GM12878 (cell line): ENCODE data around the gene STEAP1. TPM values are rescaled to one million over a fixed set of nuclear protein-coding genes. Genes with fewer than 3 reads are reported as not detected.
"Not testable (repeated sequence)": the region's sequence is repeated elsewhere in the genome, so short reads cannot be mapped to it uniquely, and the experiment has no call there.

Experiments used
- ATAC-seq: fragments of 200-7000 bp; cut with Tn5 transposase; 3 replicates; pipeline ENCODE4 v1.9.1; 2020; ENCODE audit warnings: mild to moderate bottlenecking, moderate library complexity
- BruUV-seq: library from RNA; stranded (reverse); fragments of 400-500 nt; replicated peaks from 2 replicates; lab custom pipeline; 2021; lab: Mats Ljungman, UMichigan
- CTCF ChIA-PET: fragments of 300-600 bp; sonication (Branson Sonifier 250); formaldehyde crosslinking; extraction: SDS; loops from one replicate; lab custom pipeline; 2021; ENCODE audit warnings: inconsistent platforms; lab: Yijun Ruan, JAX
- POLR2A ChIA-PET: fragments of 350-600 bp; formaldehyde crosslinking; extraction: SDS; loops from one replicate; lab custom pipeline; 2021; ENCODE audit warnings: inconsistent platforms; lab: Charles Lee
- RAD21 ChIA-PET: fragments of 300-600 bp; sonication (Branson Sonifier 250); formaldehyde crosslinking; loops from one replicate; lab custom pipeline; 2023; ENCODE audit warnings: antibody characterized with exemption; ENCODE audit not compliant: unreplicated experiment; lab: Charles Lee
- SMC1A ChIA-PET: fragments of 300-600 bp; sonication (Branson Sonifier 250); formaldehyde crosslinking; loops from one replicate; lab custom pipeline; 2023; ENCODE audit not compliant: unreplicated experiment, uncharacterized antibody; lab: Charles Lee
- DNase-seq: peaks from one replicate; pipeline ENCODE4 v3.0.0-alpha.2; 2011; ENCODE audit warnings: low read depth, low spot score
- FAIRE-seq: peaks from 3 replicates; lab custom pipeline; 2011; peaks lifted over from hg19 to GRCh38; lab: Jason Lieb, UNC
- H2AFZ ChIP-seq: 2 replicates; pipeline ENCODE4 v1.6.0; 2011; ENCODE audit warnings: low read depth, low read length, control low read depth; ENCODE audit not compliant: control insufficient read depth
- H3K27ac ChIP-seq: 2 replicates; pipeline ENCODE4 v1.5.1; 2011; ENCODE audit warnings: control low read depth; ENCODE audit not compliant: control insufficient read depth, insufficient read depth
- H3K27me3 ChIP-seq, 2 experiments: replicated peaks in 1 of 2; 2 replicates each; pipeline versions ENCODE4 v1.6.0 to v1.6.1; 2011; ENCODE audit warnings: low read length in 1 of 2; ENCODE audit not compliant: control insufficient read depth in 2 of 2, insufficient read depth in 2 of 2
- H3K36me3 ChIP-seq, 2 experiments: 2 replicates each; pipeline ENCODE4 v1.5.1; 2011; ENCODE audit warnings: low read length in 1 of 2; ENCODE audit not compliant: control insufficient read depth in 2 of 2, insufficient read depth in 2 of 2
- H3K4me1 ChIP-seq: 2 replicates; pipeline ENCODE4 v1.6.1; 2011; ENCODE audit warnings: mild to moderate bottlenecking, low read length, moderate library complexity, mixed read lengths; ENCODE audit not compliant: control insufficient read depth, insufficient read depth
- H3K4me2 ChIP-seq: 2 replicates; pipeline ENCODE4 v1.6.0; 2011; ENCODE audit warnings: control low read depth; ENCODE audit not compliant: control insufficient read depth, insufficient read depth
- H3K4me3 ChIP-seq: fragments of 200-600 bp; sonication (generic); 2 replicates; pipeline ENCODE4 v1.5.1; 2016
- H3K79me2 ChIP-seq: 2 replicates; pipeline ENCODE4 v1.6.0; 2011; ENCODE audit warnings: low read length; ENCODE audit not compliant: control insufficient read depth, insufficient read depth
- H3K9ac ChIP-seq: 2 replicates; pipeline ENCODE4 v1.8.0; 2011; ENCODE audit warnings: low read length, control low read depth, mixed read lengths; ENCODE audit not compliant: control insufficient read depth, insufficient read depth
- H3K9me3 ChIP-seq: replicated peaks from 3 replicates; pipeline ENCODE4 v1.5.1; 2011; ENCODE audit warnings: mild to moderate bottlenecking, low read length; ENCODE audit not compliant: control insufficient read depth, insufficient read depth
- H4K20me1 ChIP-seq: 2 replicates; pipeline ENCODE4 v1.6.0; 2011; ENCODE audit not compliant: control insufficient read depth, insufficient read depth
- WGBS: methylation state at CpG from one replicate; pipeline ENCODE4 v1.1.6; 2016; ENCODE audit warnings: low lambda C conversion rate; ENCODE audit not compliant: insufficient replicate concordance, insufficient coverage; ENCODE audit errors: missing lambda C conversion rate; 5-methylcytosine and 5-hydroxymethylcytosine counted together
- in situ Hi-C: fragments of 300-500 bp; cut with MboI; formaldehyde crosslinking; loops from 9 replicates; pipeline ENCODE4 v1.14.3; 2018; ENCODE audit warnings: mixed read lengths
- intact Hi-C: fragments of 100-400 bp; cut with micrococcal nuclease; formaldehyde crosslinking; loops from one replicate; pipeline ENCODE4 v1.14.2; 2022; ENCODE audit not compliant: unreplicated experiment
- polyA plus RNA-seq, 11 experiments: library from polyadenylated mRNA; depleted of rRNA in 4 of 11; unstranded in 6 of 11; stranded (reverse) in 5 of 11; fragments of >200 nt; fragmentation: Nextera tagmentation in 4 of 11; fragmentation: Illumina TruSeq in 1 of 11; extraction: Ambion mirVana in 4 of 11; extraction: Trizol in 1 of 11; gene quantifications; 1 replicate in 1 of 11; 2 replicates in 10 of 11; pipeline versions ENCODE4 v1.2.1 to v1.2.3, GENCODE V29; 2011 to 2016; ENCODE audit warnings: inconsistent platforms in 2 of 11, missing spikeins in 2 of 11, low read depth in 1 of 11
- total RNA-seq, 4 experiments: library from RNA; depleted of rRNA in 3 of 4; stranded (reverse); fragments of >200 nt in 3 of 4; fragmentation: Illumina TruSeq in 1 of 4; extraction: Trizol in 1 of 4; gene quantifications; 2 replicates each; pipeline versions ENCODE4 v1.2.1 to v1.2.3, GENCODE V29; 2013 to 2021

The STEAP1 gene
- total and polyA plus RNA-seq, 10 of the 15 experiments (the other 5 are each of a cell fraction or from before 2014, with no cell fraction given) = 2.1 to 44.6 (median 4.6) TPM

- in situ Hi-C loops = loop anchor here (25.0 kb wide), 1 partner anchor 1328 kb away; the partner anchor contains the start of gene TEX47
- intact Hi-C loops = not testable (repeated sequence)
Measured at GRCh38 chr7:90114972-90115371, 39.3 kb upstream of the STEAP1 start.

GRCh38 chr7:90118551-90119177 is 35.6 kb upstream of the STEAP1 start:
- RAD21 ChIA-PET, H2AFZ ChIP-seq, ATAC-seq, intact Hi-C loops, H3K9ac ChIP-seq, H3K9me3 ChIP-seq, SMC1A ChIA-PET, H3K79me2 ChIP-seq, H4K20me1 ChIP-seq, H3K36me3 ChIP-seq, H3K4me3 ChIP-seq, POLR2A ChIA-PET, CTCF ChIA-PET, BruUV-seq, H3K27me3 ChIP-seq, H3K4me2 ChIP-seq, H3K27ac ChIP-seq, H3K4me1 ChIP-seq, FAIRE-seq, DNase-seq: not testable (repeated sequence)
- in situ Hi-C loops = loop anchor here (25.0 kb wide), 1 partner anchor 1331 kb away; the partner anchor contains the start of gene TEX47
- 47% methylated on average over 32 of the region's 48 CpGs for WGBS

More at GRCh38 chr7:90114972-90115371, 39.3 kb upstream of the STEAP1 start:
- CTCF ChIA-PET, SMC1A ChIA-PET, RAD21 ChIA-PET, H3K4me1 ChIP-seq, H3K36me3 ChIP-seq, H3K9me3 ChIP-seq, DNase-seq, FAIRE-seq, H3K4me2 ChIP-seq, ATAC-seq, H2AFZ ChIP-seq, POLR2A ChIA-PET, H3K9ac ChIP-seq, H4K20me1 ChIP-seq, H3K79me2 ChIP-seq, BruUV-seq, H3K27ac ChIP-seq, H3K27me3 ChIP-seq, H3K4me3 ChIP-seq: not testable (repeated sequence)
- WGBS = no CpG with 5 or more reads among the region's 1 CpG
